D341Med (cell line): Measurements from ENCODE around the gene AHRR.
A peak's percentile ranks its signal among the peaks of the same experiment; 100 is the strongest.

Experiments used
- DNase-seq: peaks from one replicate; pipeline ENCODE4 v3.0.0; 2012; ENCODE audit warnings: low spot score

AHRR gene

GRCh38 chr5:416636-416960 lies 95.1 kb downstream of the AHRR start:
- no peak for DNase-seq

GRCh38 chr5:417301-418161 lies 96.0 kb downstream of the AHRR start:
- DNase-seq: no peak

DNA sequence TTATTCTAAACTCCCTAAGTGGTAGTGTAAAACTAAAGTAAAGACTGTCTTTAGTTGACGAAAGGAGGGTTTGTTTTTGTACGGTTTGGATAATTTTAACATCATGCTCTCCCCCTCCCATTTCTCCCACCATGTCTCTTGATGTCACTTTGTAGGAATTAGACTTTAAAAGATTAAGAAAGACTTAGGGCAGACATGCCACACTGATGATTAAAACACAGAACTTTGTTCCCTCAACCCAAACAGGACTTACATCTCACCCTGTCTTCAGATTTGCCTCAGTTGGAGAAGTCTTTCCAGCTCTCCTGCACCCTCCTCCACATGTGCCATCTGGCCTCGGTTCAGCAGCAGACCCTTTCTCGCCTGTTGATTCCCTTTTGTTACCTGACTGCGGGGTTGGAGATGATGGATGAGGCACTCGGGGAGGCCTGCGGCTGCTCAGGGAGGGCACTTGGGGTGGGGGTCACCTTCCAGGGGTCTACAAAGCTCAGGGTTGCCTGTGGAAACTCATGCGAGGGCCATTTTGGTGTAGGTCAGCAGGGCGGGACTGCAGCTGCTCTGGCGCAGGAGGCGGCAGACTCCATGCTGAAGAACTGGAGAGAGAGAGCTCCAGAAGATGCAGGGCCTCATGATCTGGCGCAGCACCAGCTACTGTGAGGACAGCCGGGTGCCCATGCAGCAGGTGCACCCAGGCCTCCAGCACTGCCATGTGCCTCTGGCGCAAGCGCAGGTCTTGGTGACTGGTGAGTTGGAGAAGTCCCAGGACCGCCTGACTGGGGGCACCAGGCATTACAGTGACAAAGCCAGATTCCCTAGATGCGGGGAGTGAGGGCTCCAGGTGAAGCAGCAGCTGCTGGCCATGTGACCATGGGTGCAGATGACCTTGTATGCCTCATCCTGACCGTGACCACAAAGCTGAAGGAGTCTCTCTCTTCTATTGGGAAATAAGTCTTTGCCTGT lies 96.9 kb downstream of the AHRR start:
- DNase-seq: no peak

GRCh38 chr5:419970-420369 lies 98.5 kb downstream of the AHRR start:
- no peak for DNase-seq

- no peak for DNase-seq
Measured at GRCh38 chr5:420632-421286, 99.2 kb downstream of the AHRR start.

- no peak for DNase-seq
Measured at GRCh38 chr5:421287-421880, 99.9 kb downstream of the AHRR start.

DNA sequence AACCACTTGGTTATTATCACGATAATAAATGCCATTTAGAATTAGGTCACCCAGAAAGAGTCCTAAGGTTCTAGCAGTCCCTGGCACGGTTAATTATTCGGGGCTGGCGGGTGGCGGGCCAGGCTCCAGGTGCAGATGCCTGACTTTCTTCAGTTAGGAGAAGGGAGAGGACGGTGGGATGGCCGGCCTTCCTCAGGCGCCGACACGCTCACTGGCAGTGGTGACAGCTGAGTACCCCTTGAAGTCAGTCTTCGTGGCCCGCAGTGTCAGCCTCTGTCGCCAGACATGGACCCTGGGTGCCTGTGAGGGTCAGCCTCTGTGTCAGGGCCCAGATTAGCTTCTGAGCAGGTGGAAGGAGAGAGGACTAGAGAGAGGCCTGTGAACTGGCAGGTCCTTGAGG lies 100.4 kb downstream of the AHRR start:
- no peak for DNase-seq

GRCh38 chr5:422323-423232 lies 101.1 kb downstream of the AHRR start:
- no peak for DNase-seq

GRCh38 chr5:423233-423565 lies 101.7 kb downstream of the AHRR start:
- no peak for DNase-seq

DNA sequence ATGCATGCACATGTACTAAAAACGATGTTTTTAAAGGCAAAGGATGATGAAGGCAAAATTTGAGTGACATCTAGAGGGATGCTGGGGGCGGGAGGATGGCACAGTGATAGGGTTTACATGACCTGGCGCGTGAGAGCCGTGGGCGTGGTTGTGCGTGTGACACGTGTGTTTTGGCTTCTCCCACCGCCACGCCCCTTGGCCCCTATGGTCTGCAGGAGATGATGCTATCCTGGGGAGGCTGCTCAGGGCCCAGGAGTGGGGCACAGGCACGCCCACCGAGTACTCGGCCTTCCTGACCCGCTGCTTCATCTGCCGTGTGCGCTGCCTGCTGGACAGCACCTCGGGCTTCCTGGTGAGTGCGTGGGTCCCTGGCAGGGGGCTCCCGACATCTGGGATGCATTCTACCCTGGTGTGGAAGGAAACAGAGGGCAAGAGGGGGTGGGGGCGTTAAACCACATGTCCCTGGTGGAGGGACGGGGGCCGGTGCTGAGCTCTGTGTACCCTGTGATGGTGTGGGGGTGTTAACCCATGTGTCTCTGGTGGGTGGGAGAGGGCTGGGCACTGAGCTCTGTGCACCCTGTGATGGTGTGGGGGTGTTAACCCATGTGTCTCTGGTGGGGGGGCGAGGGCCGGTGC lies 102.2 kb downstream of the AHRR start:
- no peak for DNase-seq

GRCh38 chr5:424301-425110 lies 103.0 kb downstream of the AHRR start:
- no peak for DNase-seq

DNA sequence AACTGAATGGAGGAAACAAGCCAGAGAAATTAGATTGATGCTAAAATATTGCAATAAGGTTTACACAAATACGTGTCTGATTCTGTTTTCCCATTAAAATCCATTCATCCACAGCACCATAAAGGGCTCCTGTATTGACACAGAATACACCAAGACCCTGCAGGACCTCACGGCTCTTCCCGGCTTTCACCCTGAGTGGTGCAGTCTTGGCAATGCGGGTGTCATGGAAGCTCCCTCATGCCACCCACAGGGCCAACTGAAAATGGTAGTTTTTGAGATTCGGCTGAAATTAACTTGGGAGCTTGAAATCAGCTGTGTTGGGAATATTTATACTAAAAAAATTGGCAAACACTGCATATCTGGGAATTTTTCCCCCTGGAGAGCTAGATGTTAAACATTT lies 104.2 kb downstream of the AHRR start:
- peak; percentile 62 for DNase-seq

- no peak for DNase-seq
Measured at GRCh38 chr5:426392-426976, 105.0 kb downstream of the AHRR start.

GRCh38 chr5:427415-428087 lies 106.0 kb downstream of the AHRR start:
- no peak for DNase-seq

- DNase-seq: no peak
Measured at GRCh38 chr5:428219-428618, 106.7 kb downstream of the AHRR start.

- no peak for DNase-seq
Measured at GRCh38 chr5:428754-429452, 107.4 kb downstream of the AHRR start.

DNA sequence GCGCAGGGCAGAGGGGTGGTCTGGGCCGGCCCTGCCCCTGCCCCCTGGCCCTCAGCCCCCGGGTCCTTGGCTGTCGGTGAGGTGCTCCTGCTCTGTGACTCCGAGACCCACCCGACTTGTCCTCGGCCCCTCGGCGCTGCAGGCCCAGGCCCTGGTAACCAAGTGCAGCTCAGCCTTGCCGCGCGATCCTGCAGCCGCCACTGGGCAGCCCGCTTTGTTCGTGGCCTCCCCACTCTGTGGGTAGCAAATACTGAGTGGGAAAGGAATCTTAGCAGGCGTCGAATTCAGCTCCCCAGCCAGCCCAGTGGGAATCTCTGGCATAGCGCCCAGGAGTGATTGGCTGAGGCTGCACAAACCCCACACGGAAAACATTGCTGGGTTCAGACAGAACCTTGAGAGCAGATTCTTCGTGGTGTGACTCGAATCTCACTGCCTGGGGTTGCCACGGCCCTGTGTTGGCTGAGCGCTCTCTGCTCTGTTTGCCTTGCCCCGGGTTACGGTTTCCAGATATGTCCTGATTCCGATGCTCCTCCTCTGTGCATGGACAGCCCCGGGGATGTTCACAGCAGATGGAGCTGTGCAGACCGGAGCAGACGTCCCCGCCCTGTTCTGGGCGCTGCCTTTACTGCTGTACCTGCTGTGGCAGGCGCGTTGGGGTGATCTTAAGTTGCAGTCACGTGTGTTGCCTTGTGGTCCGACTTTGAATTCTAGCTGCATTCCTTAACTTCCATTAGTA lies 108.1 kb downstream of the AHRR start:
- no peak for DNase-seq
